Epithelial cell of proximal tubule (primary cell): Measurements from ENCODE around the gene SLC17A6. TPM values are rescaled to one million over a fixed set of nuclear protein-coding genes. Genes with fewer than 3 reads are reported as not detected.

Experiments
- DNase-seq: peaks from one replicate; pipeline ENCODE4 v3.0.0-alpha.2; 2011; ENCODE audit warnings: low read depth
- H3K4me3 ChIP-seq: 2 replicates; pipeline ENCODE4 v1.5.1; 2011; ENCODE audit warnings: low read depth, mild to moderate bottlenecking, low read length
- total RNA-seq: library from RNA; depleted of rRNA; stranded (reverse); fragments of >200 nt; gene quantifications from 2 replicates; pipeline ENCODE4 v1.2.3, GENCODE V29; 2015
- TF ChIP-seq, protein P1 (sequence below): conservative IDR thresholded peaks from 2 replicates; pipeline ENCODE4 v1.5.1; 2012; ENCODE audit warnings: low read depth, mild to moderate bottlenecking, low read length

SLC17A6 gene
- total RNA-seq, 1 donor from 2014 or later: not detected

DNA sequence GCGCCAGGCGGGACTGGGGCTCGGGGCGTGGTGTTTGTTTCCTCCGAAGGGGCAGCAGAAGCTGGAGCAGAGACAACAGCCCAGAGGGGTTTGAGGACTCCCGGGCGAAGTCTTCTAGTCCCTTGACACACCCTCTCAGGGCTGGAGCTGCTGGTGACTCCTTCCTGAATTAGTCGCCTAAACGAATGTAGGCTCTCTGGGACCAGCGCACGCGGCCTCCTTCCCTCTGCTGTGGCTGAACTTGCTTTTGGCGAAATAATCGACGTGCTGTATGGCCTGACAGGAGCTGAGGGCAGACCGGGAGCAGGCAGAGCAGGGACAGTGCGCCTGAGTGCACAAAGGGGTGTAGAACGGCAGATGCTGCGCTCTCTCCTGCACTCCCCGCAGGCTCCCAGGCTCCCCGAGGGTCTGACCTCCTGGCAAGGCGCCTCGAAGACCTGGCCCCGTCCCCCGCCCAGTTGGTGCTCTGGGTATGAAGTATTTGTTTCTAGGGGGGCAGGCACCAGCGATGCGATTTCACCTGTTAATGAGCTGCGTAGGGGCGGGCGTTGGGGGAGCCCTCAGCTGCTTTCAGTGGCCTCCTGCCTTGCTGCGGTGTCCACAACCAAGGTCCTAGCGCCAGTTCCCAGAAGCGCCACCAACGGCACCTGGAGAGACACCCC lies 5.3 kb downstream of the SLC17A6 start:
- no peak for DNase-seq

DNA sequence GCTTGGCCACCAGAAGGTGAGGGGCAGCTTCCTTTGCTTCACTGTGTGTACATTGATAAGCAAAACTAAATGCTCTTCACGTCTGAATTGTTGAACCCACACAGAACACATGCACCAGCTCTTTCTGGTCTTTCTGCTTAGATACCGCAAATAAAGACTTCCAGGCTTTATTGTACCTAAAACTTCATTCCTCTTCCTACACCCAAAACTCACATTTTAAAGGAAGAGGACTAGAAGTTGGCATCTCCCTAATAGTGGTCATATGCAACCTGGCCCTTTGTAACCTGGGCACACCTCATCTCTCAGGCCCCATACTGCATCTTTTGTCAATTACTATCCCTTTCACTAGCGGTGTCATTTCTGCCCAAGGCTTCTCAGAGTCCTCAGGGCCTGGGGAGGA lies 5.9 kb downstream of the SLC17A6 start:
- H3K4me3 ChIP-seq: no peak overlapping the region
- TF ChIP-seq, protein P1, sequence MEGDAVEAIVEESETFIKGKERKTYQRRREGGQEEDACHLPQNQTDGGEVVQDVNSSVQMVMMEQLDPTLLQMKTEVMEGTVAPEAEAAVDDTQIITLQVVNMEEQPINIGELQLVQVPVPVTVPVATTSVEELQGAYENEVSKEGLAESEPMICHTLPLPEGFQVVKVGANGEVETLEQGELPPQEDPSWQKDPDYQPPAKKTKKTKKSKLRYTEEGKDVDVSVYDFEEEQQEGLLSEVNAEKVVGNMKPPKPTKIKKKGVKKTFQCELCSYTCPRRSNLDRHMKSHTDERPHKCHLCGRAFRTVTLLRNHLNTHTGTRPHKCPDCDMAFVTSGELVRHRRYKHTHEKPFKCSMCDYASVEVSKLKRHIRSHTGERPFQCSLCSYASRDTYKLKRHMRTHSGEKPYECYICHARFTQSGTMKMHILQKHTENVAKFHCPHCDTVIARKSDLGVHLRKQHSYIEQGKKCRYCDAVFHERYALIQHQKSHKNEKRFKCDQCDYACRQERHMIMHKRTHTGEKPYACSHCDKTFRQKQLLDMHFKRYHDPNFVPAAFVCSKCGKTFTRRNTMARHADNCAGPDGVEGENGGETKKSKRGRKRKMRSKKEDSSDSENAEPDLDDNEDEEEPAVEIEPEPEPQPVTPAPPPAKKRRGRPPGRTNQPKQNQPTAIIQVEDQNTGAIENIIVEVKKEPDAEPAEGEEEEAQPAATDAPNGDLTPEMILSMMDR: no peak

More for the DNA sequence above, 5.3 kb downstream of the SLC17A6 start:
- H3K4me3 ChIP-seq: no peak overlapping the region
- TF ChIP-seq, protein P1: no peak

DNA sequence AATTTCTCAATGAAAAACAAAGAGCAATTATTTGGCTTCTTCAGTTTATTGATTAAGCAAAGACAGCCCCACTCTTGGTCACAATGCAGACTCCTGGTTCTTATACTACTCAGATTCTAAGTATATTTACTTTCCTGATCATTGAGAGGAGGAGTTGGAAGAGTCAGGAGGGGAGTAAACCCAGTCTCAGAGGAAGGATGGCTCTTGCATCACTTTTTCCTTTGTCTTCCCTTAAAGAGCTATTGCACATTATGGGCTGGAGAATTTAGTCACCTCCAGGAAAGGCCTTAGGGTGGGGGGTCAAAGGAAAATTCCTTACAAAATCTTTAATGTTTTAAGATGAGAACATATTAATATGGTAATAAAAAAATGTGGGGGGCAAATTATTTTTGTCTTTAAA lies 8.1 kb downstream of the SLC17A6 start:
- TF ChIP-seq, protein P1: no peak
- H3K4me3 ChIP-seq: no peak overlapping the region
- no peak for DNase-seq

More for the DNA sequence above, 5.9 kb downstream of the SLC17A6 start:
- no peak for DNase-seq

DNA sequence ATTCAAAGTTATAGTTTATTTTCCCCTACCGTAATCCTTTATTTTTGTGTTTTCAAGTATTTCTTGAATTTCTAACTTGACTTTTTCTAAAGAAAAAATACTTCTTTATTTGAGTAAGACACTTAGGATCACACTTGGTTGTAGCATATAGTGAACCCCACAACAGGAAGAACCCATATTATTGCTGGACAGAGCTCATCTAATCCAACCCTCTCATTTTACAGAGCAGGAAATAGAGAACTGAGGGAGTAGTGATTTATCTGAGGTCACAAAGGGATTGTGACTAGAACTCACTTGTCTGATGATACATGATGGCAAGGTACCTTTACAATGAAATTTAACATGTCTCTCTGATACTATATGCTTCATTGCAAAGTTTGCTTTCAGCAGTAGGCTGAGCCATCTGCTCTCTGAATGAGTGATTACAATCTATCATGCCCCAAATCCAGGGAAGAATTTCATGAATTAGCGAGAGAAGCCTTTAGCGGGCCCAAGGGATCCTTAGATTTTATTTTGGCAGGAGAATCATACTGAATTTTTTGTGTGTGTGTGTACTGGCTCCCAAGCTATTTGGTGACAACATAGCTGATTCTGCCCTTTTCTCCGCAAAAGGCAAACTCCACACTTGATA lies 9.8 kb downstream of the SLC17A6 start:
- no peak overlapping the region for H3K4me3 ChIP-seq
- no peak for DNase-seq
- TF ChIP-seq, protein P1: no peak

DNA sequence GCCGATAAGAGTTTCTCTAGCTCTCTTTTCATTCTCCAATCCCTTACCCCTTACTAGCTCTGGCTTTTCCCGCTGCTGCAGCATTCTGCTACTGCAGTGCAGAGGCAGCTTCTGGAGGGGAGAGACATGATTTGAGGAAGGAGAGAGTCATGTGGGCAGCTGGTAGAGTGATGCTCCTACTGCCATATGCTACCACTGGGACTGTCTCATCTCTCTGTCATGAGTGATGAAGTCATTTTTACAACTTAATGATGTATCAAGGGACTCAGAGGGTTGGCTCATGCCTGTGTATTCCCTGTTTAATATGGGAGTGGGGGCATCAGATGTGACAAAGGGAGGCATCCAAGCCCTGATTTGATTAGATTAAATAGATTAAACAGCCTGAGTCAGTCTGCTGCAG lies 11.3 kb downstream of the SLC17A6 start:
- no peak for DNase-seq
- TF ChIP-seq, protein P1: no peak
- no peak overlapping the region for H3K4me3 ChIP-seq

DNA sequence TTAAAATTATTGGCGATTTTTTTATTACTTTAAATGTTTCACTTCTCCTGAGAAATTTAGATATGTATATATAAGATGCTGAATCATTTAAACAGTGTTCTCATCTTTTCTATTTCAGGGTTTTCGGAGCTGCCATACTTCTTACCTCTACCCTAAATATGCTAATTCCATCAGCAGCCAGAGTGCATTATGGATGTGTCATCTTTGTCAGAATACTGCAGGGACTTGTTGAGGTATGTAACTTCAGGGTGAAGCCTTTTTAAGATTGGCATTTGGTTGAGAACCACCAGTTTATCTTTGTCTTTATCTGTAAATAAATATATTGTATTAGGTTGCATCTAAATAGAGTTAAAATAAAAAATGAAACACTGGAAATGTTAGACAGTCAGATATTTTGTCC lies 21.1 kb downstream of the SLC17A6 start:
- TF ChIP-seq, protein P1: no peak
- H3K4me3 ChIP-seq: no peak overlapping the region

DNA sequence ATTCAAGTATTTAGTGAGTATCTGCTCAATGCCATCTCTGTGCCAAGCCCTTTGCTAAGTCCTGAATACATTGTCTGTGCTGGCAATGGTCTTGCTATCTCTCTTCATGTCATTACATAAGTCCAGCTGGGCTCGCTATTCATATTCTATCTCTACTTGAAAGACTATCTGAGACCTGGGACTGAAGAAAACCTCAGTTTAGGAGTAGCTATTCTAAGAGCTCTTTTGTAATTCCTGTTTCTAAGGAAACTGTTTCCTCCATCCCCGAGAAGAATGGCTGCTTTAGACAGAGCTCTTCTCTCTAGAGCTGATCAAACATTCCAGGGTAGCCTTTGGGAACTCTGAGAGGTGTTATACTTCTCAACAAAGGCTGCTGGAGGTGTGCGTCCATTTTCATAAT lies 33.0 kb downstream of the SLC17A6 start:
- DNase-seq: no peak
- TF ChIP-seq, protein P1: no peak

More for the DNA sequence above, 21.1 kb downstream of the SLC17A6 start:
- DNase-seq: no peak

More for the DNA sequence above, 33.0 kb downstream of the SLC17A6 start:
- no peak overlapping the region for H3K4me3 ChIP-seq
